HG03558 (cell line): ENCODE results near the gene ELAVL2.

Experiments
- ATAC-seq: cut with Tn5 transposase; IDR thresholded peaks from one replicate; pipeline ENCODE4 v1.9.1; 2021; ENCODE audit warnings: moderate number of reproducible peaks; ENCODE audit not compliant: unreplicated experiment; ENCODE audit errors: extremely low read depth

The ELAVL2 gene

GRCh38 chr9:23826120-23826629 lies at the start of gene ELAVL2:
Gene ELAVL2, minus strand, starts transcription at chr9:23826240. Its CDS starts 64,006 bp downstream, at chr9:23762234.
- no peak for ATAC-seq

- ATAC-seq, result no peak
These were observed 32.2 kb upstream of the ELAVL2 start for GRCh38 chr9:23858234-23858633.

- ATAC-seq, result no peak
These were observed 30.0 kb upstream of the ELAVL2 start for GRCh38 chr9:23855873-23856604.

- no peak for ATAC-seq
These were observed 24.9 kb upstream of the ELAVL2 start for GRCh38 chr9:23850690-23851629.

GRCh38 chr9:23850242-23850689 lies 24.2 kb upstream of the ELAVL2 start:
- ATAC-seq, result no peak

GRCh38 chr9:23849379-23850035 lies 23.5 kb upstream of the ELAVL2 start:
- no peak for ATAC-seq

- ATAC-seq, result no peak
These were observed 16.6 kb upstream of the ELAVL2 start for GRCh38 chr9:23842565-23843129.

GRCh38 chr9:23841304-23841703 lies 15.3 kb upstream of the ELAVL2 start:
- ATAC-seq, result no peak

GRCh38 chr9:23837038-23837437 lies 11.0 kb upstream of the ELAVL2 start:
- ATAC-seq, result no peak

GRCh38 chr9:23830929-23831730 lies 5.1 kb upstream of the ELAVL2 start:
- ATAC-seq, result no peak

GRCh38 chr9:23830476-23830805 lies 4.4 kb upstream of the ELAVL2 start:
- ATAC-seq, result no peak

- ATAC-seq, result no peak
These were observed 3.8 kb upstream of the ELAVL2 start for GRCh38 chr9:23829580-23830475.

GRCh38 chr9:23825700-23826099 lies 340 bp downstream of the ELAVL2 start:
- ATAC-seq, result no peak

- no peak for ATAC-seq
These were observed 1.0 kb downstream of the ELAVL2 start for GRCh38 chr9:23824830-23825591.

GRCh38 chr9:23823986-23824829 lies 1.8 kb downstream of the ELAVL2 start:
- ATAC-seq, result no peak

- no peak for ATAC-seq
These were observed 2.8 kb downstream of the ELAVL2 start for GRCh38 chr9:23823269-23823668.
